DMS153 (cell line): ENCODE measurements around the gene ANKRD10.
"Not testable (repeated sequence)": the region's sequence is repeated elsewhere in the genome, so short reads cannot be mapped to it uniquely, and the experiment has no call there.

Source experiments
- DNase-seq: peaks from one replicate; lab custom pipeline; 2025; lab: John Stamatoyannopoulos, UW

ANKRD10 gene

GRCh38 chr13:110915057-110915873 is at the start of gene ANKRD10:
ANKRD10 (minus strand) TSS chr13:110915069; CDS start chr13:110914934, 135 bp downstream.
- peak; percentile 97 for DNase-seq

GRCh38 chr13:110964229-110965037 is 49.6 kb upstream of the ANKRD10 start:
- DNase-seq: no peak

- no peak for DNase-seq
Measured at GRCh38 chr13:110963554-110963970, 48.7 kb upstream of the ANKRD10 start.

- no peak for DNase-seq
Measured at GRCh38 chr13:110961959-110962358, 47.1 kb upstream of the ANKRD10 start.

- no peak for DNase-seq
Measured at GRCh38 chr13:110960204-110960603, 45.3 kb upstream of the ANKRD10 start.

GRCh38 chr13:110957931-110958330 is 43.1 kb upstream of the ANKRD10 start:
- no peak for DNase-seq

GRCh38 chr13:110957181-110957884 is 42.5 kb upstream of the ANKRD10 start:
- no peak for DNase-seq

GRCh38 chr13:110956216-110956615 is 41.3 kb upstream of the ANKRD10 start:
- not testable (repeated sequence) for DNase-seq

- not testable (repeated sequence) for DNase-seq
Measured at GRCh38 chr13:110955608-110956007, 40.7 kb upstream of the ANKRD10 start.

- DNase-seq: not testable (repeated sequence)
Measured at GRCh38 chr13:110955072-110955503, 40.2 kb upstream of the ANKRD10 start.

GRCh38 chr13:110954533-110954920 is 39.7 kb upstream of the ANKRD10 start:
- not testable (repeated sequence) for DNase-seq

- DNase-seq: no peak
Measured at GRCh38 chr13:110953833-110954532, 39.1 kb upstream of the ANKRD10 start.

GRCh38 chr13:110953416-110953815 is 38.5 kb upstream of the ANKRD10 start:
- DNase-seq: no peak

- not testable (repeated sequence) for DNase-seq
Measured at GRCh38 chr13:110952135-110952534, 37.3 kb upstream of the ANKRD10 start.

- no peak for DNase-seq
Measured at GRCh38 chr13:110950819-110951570, 36.1 kb upstream of the ANKRD10 start.

GRCh38 chr13:110950356-110950755 is 35.5 kb upstream of the ANKRD10 start:
- no peak for DNase-seq

GRCh38 chr13:110949628-110950027 is 34.8 kb upstream of the ANKRD10 start:
- no peak for DNase-seq

- no peak for DNase-seq
Measured at GRCh38 chr13:110949116-110949515, 34.2 kb upstream of the ANKRD10 start.

GRCh38 chr13:110947338-110947737 is 32.5 kb upstream of the ANKRD10 start:
- DNase-seq: not testable (repeated sequence)

GRCh38 chr13:110945928-110946570 is 31.2 kb upstream of the ANKRD10 start:
- no peak for DNase-seq
